Smooth muscle cell (in vitro differentiated cells): ENCODE data around the gene ING3. TPM values are rescaled to one million over a fixed set of nuclear protein-coding genes. Genes with fewer than 3 reads are reported as not detected.

Source experiments
- DNase-seq: peaks from one replicate; lab custom pipeline; 2025; ENCODE audit not compliant: unreplicated experiment; lab: John Stamatoyannopoulos, UW
- H2AFZ ChIP-seq: fragments of 200-600 bp; sonication (generic); 2 replicates; pipeline ENCODE4 v1.6.0; 2016; ENCODE audit warnings: antibody characterized with exemption, low read depth, mild to moderate bottlenecking
- H3F3A ChIP-seq: fragments of 200-600 bp; sonication (generic); 2 replicates; pipeline ENCODE4 v1.6.0; 2017; ENCODE audit warnings: antibody characterized with exemption, low read depth
- H3K27ac ChIP-seq: fragments of 200-600 bp; sonication (generic); 2 replicates; pipeline ENCODE4 v1.5.1; 2016; ENCODE audit warnings: low read depth, mild to moderate bottlenecking
- H3K27me3 ChIP-seq: fragments of 200-600 bp; sonication (generic); 2 replicates; pipeline ENCODE4 v1.6.1; 2016; ENCODE audit warnings: low read depth, mild to moderate bottlenecking
- H3K36me3 ChIP-seq: fragments of 200-600 bp; sonication (generic); 2 replicates; pipeline ENCODE4 v1.5.1; 2016; ENCODE audit warnings: low read depth
- H3K4me1 ChIP-seq: fragments of 200-600 bp; sonication (generic); 2 replicates; pipeline ENCODE4 v1.5.1; 2016; ENCODE audit warnings: low read depth
- H3K4me2 ChIP-seq: fragments of 200-600 bp; sonication (generic); 2 replicates; pipeline ENCODE4 v1.6.0; 2016; ENCODE audit warnings: mild to moderate bottlenecking
- H3K4me3 ChIP-seq: fragments of 200-600 bp; sonication (generic); 2 replicates; pipeline ENCODE4 v1.5.1; 2016; ENCODE audit warnings: mild to moderate bottlenecking
- H3K79me2 ChIP-seq: fragments of 200-600 bp; sonication (generic); 2 replicates; pipeline ENCODE4 v1.6.0; 2016; ENCODE audit warnings: low read depth, mild to moderate bottlenecking
- H3K9ac ChIP-seq: fragments of 200-600 bp; sonication (generic); 2 replicates; pipeline ENCODE4 v1.6.0; 2016; ENCODE audit warnings: low read depth
- H3K9me3 ChIP-seq: fragments of 200-600 bp; sonication (generic); replicated peaks from 2 replicates; pipeline ENCODE4 v1.5.1; 2016; ENCODE audit warnings: low read depth
- H4K20me1 ChIP-seq: fragments of 200-600 bp; sonication (generic); 2 replicates; pipeline ENCODE4 v1.6.0; 2016; ENCODE audit warnings: low read depth
- CTCF ChIP-seq: fragments of 200-600 bp; sonication (generic); IDR thresholded peaks from 2 replicates; pipeline ENCODE4 v1.5.1; 2017; ENCODE audit warnings: borderline replicate concordance, mild to moderate bottlenecking, antibody characterized with exemption; ENCODE audit not compliant: insufficient read depth, poor library complexity, severe bottlenecking
- WGBS: methylation state at CpG from one replicate; pipeline ENCODE4 v1.1.7; 2016; ENCODE audit warnings: low lambda C conversion rate; 5-methylcytosine and 5-hydroxymethylcytosine counted together
- polyA plus RNA-seq: library from polyadenylated mRNA; unstranded; fragments of >200 nt; fragmentation: Nextera tagmentation; extraction: Ambion mirVana; gene quantifications from 2 replicates; pipeline ENCODE4 v1.2.1, GENCODE V29; 2016
- total RNA-seq: library from RNA; depleted of rRNA; stranded (reverse); fragments of >200 nt; gene quantifications from 2 replicates; pipeline ENCODE4 v1.2.3, GENCODE V29; 2014

ING3 gene
- total and polyA plus RNA-seq, 2 experiments from 2014 or later = 8.4 to 11.8 TPM

- Histone ChIP-seq H3K79me2 (peaks cover 33% of the 10 kb centered on the region), H3K4me3 (no peak overlapping the region), H3K4me2 (peak overlapping the region; percentile 37), H3K27ac (peak overlapping the region; percentile 68), H3K9ac (no peak overlapping the region), H3K9me3 (no peaks in the 10 kb centered on the region), H3K4me1 (peaks cover 15% of the 10 kb centered on the region), H3F3A (peaks cover 7% of the 10 kb centered on the region), H2AFZ (no peak overlapping the region), H4K20me1 (no peaks in the 10 kb centered on the region), H3K36me3 (no peaks in the 10 kb centered on the region), H3K27me3 (no peaks in the 10 kb centered on the region)
- TF ChIP-seq CTCF = no peak
- 53% methylated on average over 2 of the region's 2 CpGs for WGBS
- no peak for DNase-seq
Measured at GRCh38 chr7:120996333-120996987, 45.9 kb downstream of the ING3 start.

GRCh38 chr7:120996988-120997345 is 46.4 kb downstream of the ING3 start:
- Histone ChIP-seq H3K9ac (no peak overlapping the region), H3K4me1 (peaks cover 16% of the 10 kb centered on the region), H4K20me1 (no peaks in the 10 kb centered on the region), H3K4me2 (peak overlapping the region; percentile 37), H3K9me3 (no peaks in the 10 kb centered on the region), H3K27ac (peak overlapping the region; percentile 68), H3K36me3 (no peaks in the 10 kb centered on the region), H3K4me3 (no peak overlapping the region), H2AFZ (no peak overlapping the region), H3K79me2 (peaks cover 33% of the 10 kb centered on the region), H3F3A (peaks cover 7% of the 10 kb centered on the region), H3K27me3 (no peaks in the 10 kb centered on the region)
- no peak for TF ChIP-seq CTCF
- no peak for DNase-seq

GRCh38 chr7:120997882-120998474 is 47.4 kb downstream of the ING3 start:
- H3K27me3 ChIP-seq = no peaks in the 10 kb centered on the region
- peaks cover 22% of the 10 kb centered on the region for H3K4me1 ChIP-seq
- H2AFZ ChIP-seq = peak overlapping the region; percentile 67
- peaks cover 27% of the 10 kb centered on the region for H3K79me2 ChIP-seq
- peak overlapping the region; percentile 36 for H3K9ac ChIP-seq
- no peak overlapping the region for H3K4me3 ChIP-seq
- H3K27ac ChIP-seq = peak overlapping the region; percentile 94
- TF ChIP-seq CTCF = no peak
- no peak for DNase-seq
- 60% methylated on average over 7 of the region's 7 CpGs for WGBS
- peaks cover 7% of the 10 kb centered on the region for H3F3A ChIP-seq
- H3K9me3 ChIP-seq = no peaks in the 10 kb centered on the region
- no peaks in the 10 kb centered on the region for H4K20me1 ChIP-seq
- peak overlapping the region; percentile 79 for H3K4me2 ChIP-seq
- H3K36me3 ChIP-seq = no peaks in the 10 kb centered on the region

- DNase-seq = no peak
- H4K20me1 ChIP-seq = no peaks in the 10 kb centered on the region
- H3K4me1 ChIP-seq = peaks cover 22% of the 10 kb centered on the region
- TF ChIP-seq CTCF = no peak
- H3K36me3 ChIP-seq = no peaks in the 10 kb centered on the region
- no peaks in the 10 kb centered on the region for H3K27me3 ChIP-seq
- peak overlapping the region; percentile 67 for H2AFZ ChIP-seq
- H3K9me3 ChIP-seq = no peaks in the 10 kb centered on the region
- peak overlapping the region; percentile 79 for H3K4me2 ChIP-seq
- 31% methylated on average over 1 of the region's 1 CpG for WGBS
- no peak overlapping the region for H3K9ac ChIP-seq
- H3K27ac ChIP-seq = peak overlapping the region; percentile 94
- H3K79me2 ChIP-seq = peaks cover 22% of the 10 kb centered on the region
- peaks cover 7% of the 10 kb centered on the region for H3F3A ChIP-seq
- no peak overlapping the region for H3K4me3 ChIP-seq
Measured at GRCh38 chr7:120998520-120998919, 47.9 kb downstream of the ING3 start.
